Measurements from ENCODE around the gene TMEM222.
"Not testable (repeated sequence)": the region's sequence is repeated elsewhere in the genome, so short reads cannot be mapped to it uniquely, and the experiment has no call there.

Gene TMEM222, protein sequence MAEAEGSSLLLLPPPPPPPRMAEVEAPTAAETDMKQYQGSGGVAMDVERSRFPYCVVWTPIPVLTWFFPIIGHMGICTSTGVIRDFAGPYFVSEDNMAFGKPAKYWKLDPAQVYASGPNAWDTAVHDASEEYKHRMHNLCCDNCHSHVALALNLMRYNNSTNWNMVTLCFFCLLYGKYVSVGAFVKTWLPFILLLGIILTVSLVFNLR

DNA sequence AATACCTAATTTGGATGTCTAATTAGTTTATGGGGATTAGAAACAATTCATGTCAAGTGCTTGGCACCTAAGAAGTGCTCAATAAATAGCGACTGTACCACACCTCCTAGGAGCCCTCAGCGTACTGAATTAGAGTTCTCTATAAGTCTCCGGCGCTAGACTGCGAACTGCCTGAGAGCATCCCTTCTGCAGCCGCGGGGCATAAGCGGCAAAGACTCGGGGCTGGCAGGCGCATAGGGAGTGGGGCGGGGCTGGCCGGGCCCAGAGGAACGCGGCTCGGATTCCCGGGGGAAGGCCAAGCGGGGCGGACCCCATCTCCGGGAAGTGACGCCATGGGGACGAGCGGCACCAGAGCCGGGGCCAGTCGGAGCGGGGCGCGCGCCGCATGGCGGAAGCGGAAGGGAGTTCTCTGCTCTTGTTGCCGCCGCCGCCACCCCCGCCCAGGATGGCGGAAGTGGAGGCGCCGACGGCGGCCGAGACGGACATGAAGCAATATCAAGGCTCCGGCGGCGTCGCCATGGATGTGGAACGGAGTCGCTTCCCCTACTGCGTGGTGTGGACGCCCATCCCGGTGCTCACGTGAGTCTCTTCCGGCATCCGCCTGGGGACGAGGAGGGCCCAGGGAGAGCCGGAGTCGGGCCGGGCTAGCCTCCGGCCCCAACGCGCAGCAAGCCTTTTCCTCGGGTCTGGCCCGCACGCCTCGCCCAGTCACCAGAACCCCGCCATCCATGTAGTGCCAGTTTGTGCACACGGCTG lies at the start of gene TMEM222:
TSS of gene TMEM222 (plus strand) at position 351 of the 756 bp plus-strand sequence. CDS start at position 386, 35 bp downstream.
- DNase-seq (ENCODE audit: low read depth in 2 of 2), result peak; percentile 90 to 94

DNA sequence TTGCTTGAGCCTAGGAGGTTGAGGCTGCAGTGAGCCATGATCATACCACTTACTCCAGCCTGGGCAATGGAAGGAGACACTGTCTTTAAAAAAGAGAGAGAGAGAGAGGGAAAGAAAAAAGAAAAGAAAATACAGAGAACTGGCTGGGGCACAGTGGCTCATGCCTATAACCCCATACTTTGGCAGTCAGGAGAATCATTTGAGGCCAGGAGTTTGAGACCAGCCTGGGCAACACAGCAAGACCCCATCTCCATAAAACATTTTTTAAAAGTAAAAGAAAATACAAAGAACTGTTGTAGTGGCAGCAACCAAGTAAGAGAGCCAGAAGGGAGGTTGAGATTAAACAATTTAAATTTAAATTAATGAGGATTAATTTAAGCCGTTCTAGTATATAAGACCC lies 47.8 kb upstream of the TMEM222 start:
- no peak for DNase-seq (ENCODE audit: low read depth in 2 of 2)

DNA sequence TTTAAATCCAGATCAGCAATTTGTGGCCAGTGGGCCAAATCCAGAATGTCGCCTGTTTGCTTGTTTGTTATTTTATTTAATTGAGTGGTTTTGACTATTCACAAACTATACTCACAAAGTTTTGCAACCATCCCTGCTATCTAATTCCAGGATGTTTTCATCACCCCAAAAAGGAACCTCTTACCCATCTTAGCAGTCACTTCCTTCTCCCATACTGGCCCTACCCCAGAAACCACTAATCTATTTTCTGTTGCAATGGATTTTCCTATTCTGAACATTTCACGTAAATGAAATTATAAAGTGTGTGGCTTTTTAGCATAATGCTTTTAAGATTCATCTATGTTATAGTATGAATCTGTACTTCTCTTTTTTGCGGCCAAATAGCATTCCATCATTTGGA lies 46.3 kb upstream of the TMEM222 start:
- no peak for DNase-seq (ENCODE audit: low read depth in 2 of 2)

DNA sequence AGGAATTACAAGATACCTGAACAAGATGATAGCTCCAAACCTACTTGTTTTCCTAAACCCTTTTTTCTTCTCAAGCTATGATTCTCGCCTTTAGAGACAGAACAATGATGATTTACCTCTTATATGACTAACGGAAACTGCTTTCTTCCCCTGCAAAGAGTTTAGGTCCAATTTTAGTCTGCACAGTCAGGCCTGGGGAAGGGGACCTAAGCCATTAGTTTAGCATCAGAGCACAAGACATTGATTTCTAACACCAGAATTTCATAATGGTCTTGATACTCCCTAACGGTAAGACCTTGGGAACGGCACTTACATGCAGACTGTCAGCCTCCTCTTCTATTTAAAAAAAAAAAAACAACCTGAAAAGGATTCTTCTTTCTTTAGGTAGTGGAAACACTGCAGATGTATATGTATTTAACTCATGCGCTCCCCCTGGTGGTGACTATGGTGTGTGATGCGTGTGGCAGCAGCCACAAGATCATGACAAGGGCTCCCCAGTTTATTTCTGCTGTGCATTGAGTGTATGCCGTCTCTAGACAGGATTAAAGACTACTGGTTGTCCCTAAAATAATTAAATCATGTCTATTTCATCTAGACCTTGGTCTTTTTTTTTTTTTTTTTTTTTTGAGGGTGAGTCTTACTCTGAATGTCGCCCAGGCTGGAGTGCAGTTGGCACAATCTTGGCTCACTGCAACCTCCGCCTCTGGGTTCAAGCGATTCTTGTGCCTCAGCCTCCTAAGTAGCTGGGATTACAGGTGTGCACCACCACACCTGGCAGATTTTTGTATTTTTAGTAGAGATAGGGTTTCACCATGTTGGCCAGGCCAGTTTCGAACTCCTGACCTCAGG lies 37.3 kb upstream of the TMEM222 start:
- peak; percentile 20 to 47 for DNase-seq (ENCODE audit: low read depth in 2 of 2)

DNA sequence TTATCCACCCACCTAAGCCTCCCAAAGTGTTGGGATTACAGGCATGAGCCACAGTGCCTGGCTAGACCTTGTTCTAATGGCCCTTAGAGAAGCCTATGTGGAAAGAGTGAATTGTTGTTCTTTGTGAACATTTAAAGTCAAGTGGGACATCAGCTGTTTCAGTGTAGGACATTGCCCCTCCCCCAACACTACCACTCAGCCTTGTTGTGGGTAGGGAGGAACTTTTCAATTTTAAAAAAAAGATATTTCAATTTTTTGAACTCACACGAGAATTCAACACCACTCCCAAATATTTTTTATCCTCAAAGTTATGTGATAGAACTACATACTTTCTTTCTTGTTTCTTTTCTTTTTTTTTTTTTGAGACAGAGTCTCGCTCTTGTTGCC lies 36.7 kb upstream of the TMEM222 start:
- no peak for DNase-seq (ENCODE audit: low read depth in 2 of 2)

DNA sequence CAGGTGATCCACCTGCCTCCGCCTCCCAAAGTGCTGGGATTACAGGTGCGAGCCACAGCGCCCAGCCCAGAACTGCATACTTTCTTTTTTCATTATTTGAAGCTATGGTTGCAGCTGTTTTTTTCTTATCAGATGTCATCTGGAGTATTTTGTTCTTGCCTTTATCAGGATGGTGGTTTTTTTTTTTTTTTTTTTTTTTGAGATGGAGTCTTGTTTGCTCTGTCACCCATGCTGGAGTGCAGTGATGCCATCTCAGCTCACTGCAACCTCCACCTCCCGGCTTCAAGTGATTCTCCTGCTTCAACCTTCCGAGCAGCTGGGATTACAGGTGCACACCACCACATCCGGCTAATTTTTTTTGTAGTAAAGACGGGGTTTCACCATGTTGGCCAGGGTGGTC lies 36.1 kb upstream of the TMEM222 start:
- DNase-seq (ENCODE audit: low read depth in 2 of 2), result not testable (repeated sequence)

DNA sequence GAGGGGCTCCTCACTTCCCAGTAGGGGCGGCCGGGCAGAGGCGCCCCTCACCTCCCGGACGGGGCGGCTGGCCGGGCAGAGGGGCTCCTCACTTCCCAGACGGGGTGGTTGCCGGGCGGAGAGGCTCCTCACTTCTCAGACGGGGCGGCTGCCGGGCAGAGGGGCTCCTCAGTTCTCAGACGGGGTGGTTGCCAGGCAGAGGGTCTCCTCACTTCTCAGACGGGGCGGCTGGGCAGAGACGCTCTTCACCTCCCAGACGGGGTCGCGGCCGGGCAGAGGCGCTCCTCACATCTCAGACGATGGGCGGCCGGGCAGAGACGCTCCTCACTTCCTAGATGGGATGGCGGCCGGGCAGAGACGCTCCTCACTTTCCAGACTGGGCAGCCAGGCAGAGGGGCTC lies 32.8 kb upstream of the TMEM222 start:
- not testable (repeated sequence) for DNase-seq (ENCODE audit: low read depth in 2 of 2)

DNA sequence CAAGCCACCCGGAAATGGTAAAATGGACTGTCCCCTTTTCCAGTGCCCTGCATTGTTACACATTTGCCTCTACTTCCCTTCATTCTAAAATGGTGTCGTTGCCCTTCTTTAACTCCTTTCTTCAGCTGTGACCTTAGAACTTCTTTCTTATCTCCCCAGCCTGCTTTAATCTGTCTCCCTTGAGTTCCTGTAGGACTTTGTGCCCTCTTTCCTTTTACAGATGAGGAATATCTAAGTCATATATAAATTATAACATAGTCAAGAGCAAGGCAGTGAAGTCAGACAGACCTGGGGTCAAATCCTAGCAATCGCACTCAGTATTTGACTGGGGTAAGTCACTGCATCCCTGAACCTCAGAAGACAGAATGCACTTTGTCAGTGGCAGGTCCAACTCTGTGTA lies 31.4 kb upstream of the TMEM222 start:
- no peak for DNase-seq (ENCODE audit: low read depth in 2 of 2)

DNA sequence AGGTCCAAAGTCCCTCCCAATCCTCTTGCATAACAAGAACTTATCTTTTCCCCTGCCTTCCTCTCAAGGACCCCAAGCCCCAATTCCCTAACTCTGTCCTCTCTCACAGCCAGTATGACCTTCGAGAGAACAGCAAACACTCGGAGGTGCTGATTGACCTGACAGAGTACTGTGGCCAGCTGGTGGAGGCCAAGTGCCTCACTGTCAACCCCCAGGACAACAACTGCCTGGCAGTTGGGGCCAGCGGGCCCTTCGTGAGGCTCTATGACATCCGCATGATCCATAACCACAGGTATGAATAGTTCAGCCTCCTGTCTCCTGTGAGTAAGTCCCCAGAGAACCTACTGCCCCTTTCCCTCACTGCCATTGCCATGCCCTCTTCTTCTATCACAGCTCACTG lies 29.9 kb upstream of the TMEM222 start:
- no peak for DNase-seq (ENCODE audit: low read depth in 2 of 2)

DNA sequence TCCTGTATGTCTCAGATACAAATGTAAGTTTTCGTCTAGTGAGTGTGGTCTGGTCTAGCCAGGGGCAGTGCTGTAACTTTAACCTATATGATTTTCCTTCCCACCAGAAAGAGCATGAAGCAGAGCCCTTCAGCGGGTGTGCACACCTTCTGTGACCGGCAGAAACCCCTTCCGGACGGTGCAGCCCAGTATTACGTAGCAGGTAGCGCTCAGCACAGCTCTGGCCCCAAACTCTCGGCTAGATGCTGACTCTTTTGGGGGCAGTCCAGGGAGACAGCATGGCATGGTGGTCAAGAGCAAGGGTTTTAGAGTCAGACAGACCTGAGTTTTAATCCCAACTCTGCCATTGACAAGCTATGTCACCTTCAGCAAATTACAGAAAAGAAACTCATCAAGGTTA lies 28.0 kb upstream of the TMEM222 start:
- no peak for DNase-seq (ENCODE audit: low read depth in 2 of 2)

DNA sequence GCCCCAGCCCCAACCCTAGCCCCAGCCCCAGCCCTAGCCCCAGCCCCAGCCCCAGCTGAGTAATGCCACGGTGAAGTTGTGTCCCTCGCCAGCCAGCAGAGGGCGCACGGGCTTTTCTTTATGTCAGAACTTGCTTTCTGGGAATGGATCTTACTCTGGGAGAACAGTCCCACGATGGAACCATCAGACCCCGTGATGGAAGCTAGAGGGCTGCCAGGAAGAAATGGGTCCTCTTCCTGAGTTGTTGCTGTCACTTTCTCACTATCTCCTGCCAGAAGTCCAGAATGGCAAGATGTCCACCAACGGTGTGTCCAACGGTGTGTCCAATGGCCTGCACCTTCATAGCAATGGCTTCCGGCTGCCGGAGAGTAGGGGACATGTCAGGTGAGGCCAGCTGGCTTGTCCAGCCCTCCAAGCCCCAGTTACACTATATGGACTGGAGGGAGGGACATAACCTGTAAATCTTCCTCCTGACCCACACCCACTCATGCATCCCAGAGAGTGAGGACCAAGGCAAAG lies 25.1 kb upstream of the TMEM222 start:
- DNase-seq (ENCODE audit: low read depth in 2 of 2), result no peak

DNA sequence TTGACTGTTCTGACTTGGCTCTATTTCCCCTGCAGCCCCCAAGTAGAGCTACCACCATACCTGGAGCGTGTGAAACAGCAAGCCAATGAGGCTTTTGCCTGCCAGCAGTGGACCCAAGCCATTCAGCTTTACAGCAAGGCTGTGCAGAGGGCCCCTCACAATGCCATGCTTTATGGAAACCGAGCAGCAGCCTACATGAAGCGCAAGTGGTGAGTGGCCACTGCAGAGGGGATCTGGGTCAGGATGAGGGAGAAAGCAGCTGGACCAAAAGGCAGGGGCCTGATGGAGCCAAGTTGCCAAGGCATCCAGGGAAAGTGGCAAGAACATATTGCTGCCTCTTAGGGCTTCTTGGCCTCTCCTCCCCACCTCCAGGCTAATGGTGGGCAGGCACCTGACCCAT lies 24.1 kb upstream of the TMEM222 start:
- no peak for DNase-seq (ENCODE audit: low read depth in 2 of 2)

DNA sequence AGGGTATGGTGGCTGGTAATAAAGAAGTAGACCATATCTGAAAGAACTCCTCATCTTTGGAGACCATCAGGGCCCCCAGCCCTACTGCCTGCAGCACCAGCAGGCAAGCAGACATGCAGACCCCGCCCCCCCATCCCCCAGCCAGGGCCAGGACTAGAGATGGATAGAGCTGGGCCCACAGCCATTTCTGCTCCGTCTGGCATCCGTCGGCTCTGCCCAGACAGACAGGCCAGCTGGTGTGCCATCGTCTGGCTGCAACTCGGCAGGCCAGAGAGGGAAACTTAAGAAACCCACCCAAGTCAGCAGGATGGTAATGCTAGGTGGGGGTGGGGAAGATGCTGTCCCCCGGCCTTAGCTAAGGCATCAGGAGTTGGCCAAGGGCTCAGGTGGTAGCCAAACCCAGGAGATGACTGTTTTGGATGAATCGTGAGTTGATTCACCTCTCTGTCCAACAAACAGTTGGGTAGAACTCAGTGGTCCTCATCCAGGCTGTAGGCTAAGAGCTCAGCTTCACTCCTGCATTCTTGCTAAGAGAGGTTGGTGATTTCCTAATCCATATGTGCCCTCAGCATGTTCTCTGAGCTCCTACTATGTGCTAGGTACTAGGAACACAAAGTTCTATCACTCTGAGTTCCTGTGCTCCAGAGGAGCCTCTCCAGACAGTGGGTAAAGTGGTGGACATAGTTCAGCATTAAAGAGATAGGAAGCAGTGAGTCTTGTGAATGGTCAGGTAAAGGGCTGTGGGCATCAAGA lies 23.2 kb upstream of the TMEM222 start:
- DNase-seq (ENCODE audit: low read depth in 2 of 2), result no peak

DNA sequence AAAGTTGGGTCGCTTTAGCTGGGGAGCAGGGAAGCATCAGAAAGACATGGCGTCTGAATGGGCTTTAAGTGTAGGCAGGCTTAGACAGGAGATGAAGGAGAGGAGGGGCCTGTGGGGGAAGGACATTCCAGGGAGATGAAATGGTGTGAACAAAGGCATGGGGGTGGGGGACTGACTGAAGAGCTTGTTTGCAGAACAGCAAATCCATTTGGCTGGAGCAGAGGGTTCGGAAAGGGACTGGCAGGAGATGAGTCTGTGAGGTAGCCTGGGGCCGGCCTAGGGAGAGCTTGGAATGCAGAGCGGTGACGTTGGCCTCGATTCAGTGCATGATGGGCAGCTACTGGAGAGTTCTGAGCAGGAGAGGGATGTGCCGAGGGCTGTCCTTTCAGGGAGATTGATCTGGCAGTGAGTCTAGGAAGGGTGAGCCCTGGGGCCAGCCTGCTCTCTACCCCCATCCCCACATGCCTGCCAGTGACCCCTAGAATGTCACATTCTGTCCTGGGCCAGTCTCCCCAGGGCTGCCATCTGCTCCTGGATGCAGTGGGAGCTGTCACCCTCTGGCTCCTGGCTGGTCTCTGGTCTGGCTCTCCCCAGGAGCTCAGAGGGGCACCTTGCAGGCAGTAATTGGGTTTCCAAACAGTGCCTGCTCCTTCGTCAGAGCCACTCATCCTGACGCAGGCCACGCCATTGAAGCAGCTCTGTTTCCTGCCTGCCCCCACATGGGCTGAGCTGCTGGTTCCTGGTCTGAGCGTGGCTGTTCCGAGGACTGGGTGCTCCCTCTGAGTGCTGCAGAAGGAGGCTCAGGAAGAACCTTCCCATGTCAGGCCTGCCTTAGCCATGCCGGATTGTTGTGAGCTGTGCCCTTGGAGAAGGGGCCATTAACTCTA lies 22.3 kb upstream of the TMEM222 start:
- DNase-seq (ENCODE audit: low read depth in 2 of 2), result peak; percentile 99

DNA sequence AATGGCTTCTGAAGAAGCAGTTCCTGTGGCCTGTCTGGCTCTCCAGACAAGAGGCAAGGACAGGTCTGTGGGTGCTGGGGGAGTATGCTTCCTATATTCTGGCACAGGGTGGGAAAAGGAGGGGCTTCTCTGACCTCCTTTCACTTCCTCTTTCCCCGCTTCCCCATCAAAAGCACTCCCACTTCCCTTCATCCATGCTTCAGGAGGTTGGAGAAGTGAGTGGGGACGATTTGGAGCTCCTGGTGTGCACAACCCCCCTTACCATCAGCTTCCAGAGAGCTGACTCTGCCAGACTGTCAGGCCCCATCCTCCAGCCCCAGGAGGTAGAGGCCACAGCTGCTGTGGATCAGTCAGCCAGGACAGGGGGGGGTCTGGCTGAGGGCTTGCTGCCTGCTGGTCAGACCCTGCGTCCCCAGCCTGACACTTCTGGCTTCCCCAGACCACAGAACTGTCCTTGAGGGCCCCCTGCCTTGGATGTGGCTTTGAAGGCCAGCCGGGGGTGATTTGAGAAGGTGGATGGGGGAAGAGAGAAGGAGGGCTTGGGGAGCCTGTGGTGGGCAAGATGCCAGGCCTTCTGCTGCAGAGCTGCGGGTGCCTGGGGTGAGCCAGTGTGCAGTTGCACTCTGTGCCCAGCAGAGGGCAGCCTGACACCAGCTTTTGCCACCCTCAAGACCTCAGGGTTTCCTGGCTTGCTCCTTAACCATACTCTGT lies 21.5 kb upstream of the TMEM222 start:
- peak; percentile 86 for DNase-seq (ENCODE audit: low read depth in 2 of 2)

DNA sequence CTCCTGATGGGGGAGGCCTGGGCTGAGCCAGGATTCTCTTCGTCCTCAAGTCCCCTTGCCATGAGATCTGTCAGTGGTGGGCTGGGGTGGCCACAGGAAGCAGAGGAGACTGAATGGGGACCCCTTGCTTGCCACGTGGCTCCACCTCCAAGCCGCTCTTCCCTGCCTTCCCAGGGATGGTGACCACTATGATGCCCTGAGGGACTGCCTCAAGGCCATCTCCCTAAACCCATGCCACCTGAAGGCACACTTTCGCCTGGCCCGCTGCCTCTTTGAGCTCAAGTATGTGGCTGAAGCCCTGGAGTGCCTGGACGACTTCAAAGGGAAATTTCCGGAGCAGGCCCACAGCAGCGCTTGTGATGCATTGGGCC lies 20.9 kb upstream of the TMEM222 start:
- no peak for DNase-seq (ENCODE audit: low read depth in 2 of 2)

DNA sequence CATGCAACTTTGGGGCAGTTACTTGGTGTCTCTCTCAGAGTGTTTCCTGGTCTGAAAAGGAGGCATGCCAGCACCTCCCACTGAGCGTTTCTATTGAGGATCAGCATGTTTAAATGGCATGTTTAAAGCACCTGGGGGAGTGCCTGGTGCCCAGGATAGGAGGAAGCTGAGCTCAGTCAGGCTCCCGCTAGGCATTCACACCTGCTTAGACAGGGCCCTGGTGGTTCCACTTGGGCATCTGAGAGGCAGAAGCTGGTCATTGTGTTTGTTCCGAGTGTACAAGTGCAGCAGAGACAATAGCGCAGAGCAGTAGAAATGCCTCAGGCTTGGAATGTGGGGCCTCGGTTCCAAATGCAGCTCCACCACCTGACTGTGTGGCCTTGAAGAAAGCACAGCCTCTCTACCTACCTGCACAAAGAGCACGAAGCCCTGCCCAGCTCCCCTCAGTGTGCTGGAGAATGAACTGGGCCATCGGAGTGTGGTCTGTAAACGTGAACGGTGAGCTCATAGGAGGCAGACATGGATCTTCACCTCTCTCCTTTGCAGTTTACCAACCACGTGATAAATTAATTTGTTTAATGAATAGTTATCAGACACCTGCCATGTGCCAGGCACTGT lies 20.3 kb upstream of the TMEM222 start:
- DNase-seq (ENCODE audit: low read depth in 2 of 2), result no peak

DNA sequence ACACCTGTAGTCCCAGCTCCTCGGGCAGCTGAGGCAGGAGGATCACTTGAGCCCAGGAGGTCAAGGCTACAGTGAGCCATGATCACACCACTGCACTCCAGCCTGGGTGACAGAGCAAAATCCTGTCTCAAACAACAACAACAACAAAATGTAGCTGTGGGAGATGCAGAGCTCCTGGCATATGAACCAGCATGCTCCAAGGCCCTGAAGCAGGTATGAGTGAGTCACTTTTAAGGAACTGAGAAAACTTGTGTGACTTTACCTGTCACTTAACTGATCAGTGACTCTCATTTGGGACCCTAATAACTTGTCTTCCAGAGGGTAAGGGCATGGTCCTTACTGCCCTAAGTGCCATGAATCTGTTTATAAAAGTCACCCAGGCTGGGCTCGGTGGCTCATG lies 19.4 kb upstream of the TMEM222 start:
- no peak for DNase-seq (ENCODE audit: low read depth in 2 of 2)

DNA sequence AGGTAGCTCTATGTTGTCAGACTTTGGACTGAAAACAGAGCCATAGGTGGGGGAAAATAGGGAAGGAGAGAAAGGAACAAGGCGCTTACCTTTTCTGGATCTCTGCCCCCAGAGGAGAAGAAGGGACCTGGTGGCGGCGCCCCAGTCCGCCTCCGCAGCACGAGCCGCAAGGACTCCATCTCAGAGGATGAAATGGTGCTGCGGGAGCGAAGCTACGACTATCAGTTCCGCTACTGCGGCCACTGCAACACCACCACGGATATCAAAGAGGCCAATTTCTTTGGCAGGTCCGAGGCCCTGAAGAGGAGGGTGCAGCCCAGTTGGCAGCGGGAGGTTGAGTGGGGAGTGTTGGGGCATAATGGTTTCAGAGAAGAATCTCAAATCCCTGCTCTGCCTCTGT lies 18.5 kb upstream of the TMEM222 start:
- DNase-seq (ENCODE audit: low read depth in 2 of 2), result no peak

DNA sequence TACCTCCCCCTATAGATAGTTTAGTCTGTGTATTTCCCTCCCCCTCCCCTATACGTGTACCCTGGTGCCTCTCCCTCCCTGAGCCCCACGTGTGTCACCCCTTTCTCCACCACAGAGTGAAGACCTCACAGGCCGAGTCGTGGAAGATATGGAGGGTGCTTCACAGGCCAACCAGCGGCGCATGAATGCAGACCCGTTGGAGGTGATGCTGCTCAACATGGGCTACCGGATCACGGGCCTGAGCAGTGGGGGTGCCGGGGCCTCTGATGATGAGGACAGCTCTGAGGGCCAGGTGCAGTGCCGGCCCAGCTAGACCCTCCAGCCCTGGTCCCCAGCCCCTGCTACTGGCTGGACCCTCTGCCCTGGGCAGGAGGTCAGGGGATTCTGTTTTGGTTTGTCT lies 15.9 kb upstream of the TMEM222 start:
- DNase-seq (ENCODE audit: low read depth in 2 of 2), result no peak
